MG63 (cell line): Measurements from ENCODE around the gene P3R3URF. TPM values are rescaled to one million over a fixed set of nuclear protein-coding genes. Genes with fewer than 3 reads are reported as not detected.

Source experiments
- DNase-seq: peaks from one replicate; pipeline ENCODE4 v3.0.0-alpha.2; 2020
- H3K27me3 ChIP-seq: fragments of 250-450 bp; sonication (Bioruptor Pico); 2 replicates; pipeline ENCODE4 v1.5.1; 2020; ENCODE audit warnings: mild to moderate bottlenecking, moderate library complexity
- H3K36me3 ChIP-seq: fragments of 250-450 bp; sonication (Bioruptor Pico); 2 replicates; pipeline ENCODE4 v1.5.1; 2020; ENCODE audit warnings: mild to moderate bottlenecking, moderate library complexity
- H3K4me3 ChIP-seq: fragments of 250-450 bp; sonication (Bioruptor Pico); 2 replicates; pipeline ENCODE4 v1.5.1; 2020; ENCODE audit warnings: mild to moderate bottlenecking, moderate library complexity
- H3K9me3 ChIP-seq: fragments of 250-450 bp; sonication (Bioruptor Pico); 2 replicates; pipeline ENCODE4 v1.5.1; 2020; ENCODE audit warnings: mild to moderate bottlenecking, moderate library complexity
- total RNA-seq: library from RNA; depleted of rRNA; stranded (reverse); fragments of >200 nt; shearing (Covaris generic); gene quantifications from 2 replicates; pipeline ENCODE4 v1.2.3, GENCODE V29; 2014; ENCODE audit warnings: low replicate concordance

Gene P3R3URF
- total RNA-seq, 1 experiment from 2014 or later = not detected

DNA sequence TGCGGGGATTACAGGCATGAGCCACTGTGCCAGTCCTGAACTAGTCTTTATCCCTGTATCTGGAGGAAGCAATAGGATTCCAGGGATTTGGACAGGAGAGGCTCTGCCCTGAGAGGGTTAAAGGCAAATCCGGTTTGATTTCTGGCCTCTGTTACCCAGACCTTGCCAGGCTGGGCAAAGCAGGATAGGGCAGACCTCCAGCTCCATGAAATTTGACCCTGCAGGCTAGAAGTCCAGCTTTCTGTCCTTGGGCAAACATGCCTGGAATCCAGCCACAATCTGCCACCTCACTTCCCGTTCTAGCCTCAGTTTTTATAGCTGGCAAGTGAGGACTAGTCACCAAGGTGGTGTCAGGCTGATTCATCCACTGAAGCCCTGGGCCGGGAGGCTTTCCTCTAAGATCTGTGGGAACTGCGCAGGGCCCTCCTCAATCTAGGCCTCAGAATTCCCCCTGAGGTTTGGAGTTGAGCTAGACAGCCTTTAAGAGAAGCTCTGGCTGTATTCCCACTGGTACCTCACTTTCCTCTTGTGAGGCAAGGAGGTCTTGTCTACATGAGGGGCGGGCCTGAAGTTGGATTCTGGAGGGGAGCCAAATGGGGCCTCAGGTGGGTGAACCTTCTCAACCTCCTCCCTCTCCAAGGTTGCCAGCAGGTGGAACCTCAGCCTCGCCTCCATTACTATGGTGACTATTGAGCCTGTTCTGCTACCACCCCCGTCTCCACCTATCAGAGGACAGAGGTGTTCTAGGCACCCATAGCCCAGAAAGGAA is 7.0 kb upstream of the P3R3URF start:
- Histone ChIP-seq H3K36me3 (peaks cover 4% of the 10 kb centered on the region; the same call in 1 of the 2 replicates), H3K9me3 (no peaks in the 10 kb centered on the region), H3K27me3 (no peaks in the 10 kb centered on the region), H3K4me3 (no peak overlapping the region)
- peak; percentile 99 for DNase-seq

GRCh38 chr1:46181343-46182260 is 5.3 kb upstream of the P3R3URF start:
- no peaks in the 10 kb centered on the region for H3K36me3 ChIP-seq
- H3K27me3 ChIP-seq = no peaks in the 10 kb centered on the region
- DNase-seq = no peak
- no peak overlapping the region for H3K4me3 ChIP-seq
- no peaks in the 10 kb centered on the region for H3K9me3 ChIP-seq

- no peaks in the 10 kb centered on the region for H3K9me3 ChIP-seq
- H3K4me3 ChIP-seq = no peak overlapping the region
- no peak for DNase-seq
- no peaks in the 10 kb centered on the region for H3K36me3 ChIP-seq
- no peaks in the 10 kb centered on the region for H3K27me3 ChIP-seq
These were observed 3.9 kb upstream of the P3R3URF start for GRCh38 chr1:46180082-46180616.

GRCh38 chr1:46179138-46180081 is 3.1 kb upstream of the P3R3URF start:
- peak; percentile 69 for DNase-seq
- H3K4me3 ChIP-seq = no peak overlapping the region
- no peaks in the 10 kb centered on the region for H3K36me3 ChIP-seq
- no peaks in the 10 kb centered on the region for H3K27me3 ChIP-seq
- no peaks in the 10 kb centered on the region for H3K9me3 ChIP-seq

GRCh38 chr1:46175243-46175642 is 1.0 kb downstream of the P3R3URF start:
- no peaks in the 10 kb centered on the region for H3K9me3 ChIP-seq
- H3K27me3 ChIP-seq = no peaks in the 10 kb centered on the region
- no peak overlapping the region for H3K4me3 ChIP-seq
- DNase-seq = no peak
- H3K36me3 ChIP-seq = no peaks in the 10 kb centered on the region

DNA sequence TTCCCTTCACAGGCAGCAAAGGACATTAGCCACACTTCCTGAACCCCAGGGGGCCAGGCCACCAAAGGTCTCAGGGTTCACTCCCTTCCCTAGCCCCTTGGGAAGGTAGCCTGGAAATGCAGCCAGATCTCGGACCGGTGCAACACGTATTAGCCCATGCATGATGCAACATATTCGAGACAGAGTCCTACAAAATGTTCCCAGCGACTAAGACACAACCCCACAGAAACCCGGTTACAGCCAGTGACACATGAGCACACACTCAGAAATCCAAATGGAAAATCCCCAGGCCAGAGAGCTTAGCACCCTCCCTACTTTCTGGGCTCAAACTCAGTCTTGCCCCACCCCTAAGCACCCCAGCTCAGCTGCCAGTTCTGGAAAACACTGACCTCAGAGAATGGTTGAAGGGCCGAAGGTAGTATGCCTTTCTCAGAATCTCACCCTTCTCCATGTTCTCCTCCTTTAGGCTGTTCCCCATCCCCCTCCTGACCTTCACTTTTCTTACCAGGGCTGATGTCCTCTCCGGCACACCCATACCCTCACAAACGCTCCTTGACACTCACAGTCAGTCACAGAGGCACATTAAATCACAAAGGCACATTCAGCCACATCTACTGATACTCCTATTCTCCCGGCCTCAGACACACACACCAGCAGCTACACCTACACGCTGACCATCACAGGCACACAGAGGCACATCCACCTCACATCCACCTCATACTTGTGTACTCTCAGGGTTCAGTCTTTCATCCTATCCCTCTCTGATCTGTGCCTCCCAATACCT is 1.6 kb downstream of the P3R3URF start, which contains the start of gene TSPAN1:
TSPAN1 (plus strand) TSS at position 640 of the 784 bp plus-strand sequence. CDS start 6,021 bp downstream, outside the sequence.
- H3K4me3 ChIP-seq = no peak within 1 kb of the TSS
- no peak for DNase-seq
- no peaks in the 10 kb centered on the region for H3K36me3 ChIP-seq
- no peaks in the 10 kb centered on the region for H3K27me3 ChIP-seq
- no peaks in the 10 kb centered on the region for H3K9me3 ChIP-seq

DNA sequence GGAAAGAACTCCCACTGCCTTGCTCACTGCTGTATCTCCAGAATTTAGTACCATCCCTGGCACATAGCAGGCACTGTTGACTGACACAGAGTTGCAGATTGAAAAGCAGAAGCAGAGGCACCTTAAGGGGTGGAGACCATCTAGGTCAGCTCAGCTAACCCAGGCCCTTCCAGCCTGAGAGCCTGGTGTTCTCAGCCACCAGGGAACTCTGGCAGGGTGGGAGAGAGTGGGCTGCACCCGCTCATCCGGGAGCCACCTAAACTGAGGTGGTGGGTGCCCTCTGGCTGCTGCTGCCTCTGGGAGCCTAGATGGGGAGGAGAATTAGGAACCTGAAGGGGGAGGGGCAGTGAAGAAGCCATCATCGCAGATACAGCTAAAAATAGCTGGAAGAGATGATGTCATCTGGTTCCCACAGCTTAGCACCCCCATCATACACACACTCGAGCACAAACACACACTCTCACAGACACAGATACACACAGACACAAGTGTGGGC is 2.9 kb downstream of the P3R3URF start:
- H3K36me3 ChIP-seq = no peaks in the 10 kb centered on the region
- no peaks in the 10 kb centered on the region for H3K9me3 ChIP-seq
- H3K27me3 ChIP-seq = no peaks in the 10 kb centered on the region
- DNase-seq = no peak
- no peak overlapping the region for H3K4me3 ChIP-seq

GRCh38 chr1:46172321-46172720 is 4.0 kb downstream of the P3R3URF start:
- Histone ChIP-seq H3K27me3 (no peaks in the 10 kb centered on the region), H3K9me3 (no peaks in the 10 kb centered on the region), H3K4me3 (no peak overlapping the region), H3K36me3 (no peaks in the 10 kb centered on the region)
- DNase-seq = no peak

- Histone ChIP-seq H3K9me3 (no peaks in the 10 kb centered on the region), H3K27me3 (no peaks in the 10 kb centered on the region), H3K36me3 (no peaks in the 10 kb centered on the region), H3K4me3 (no peak overlapping the region)
- no peak for DNase-seq
These were observed 4.4 kb downstream of the P3R3URF start for GRCh38 chr1:46171871-46172270.

- H3K27me3 ChIP-seq = no peaks in the 10 kb centered on the region; the same call in 1 of the 2 replicates
- H3K9me3 ChIP-seq = no peaks in the 10 kb centered on the region
- no peaks in the 10 kb centered on the region for H3K36me3 ChIP-seq
- H3K4me3 ChIP-seq = no peak overlapping the region
- DNase-seq = no peak
These were observed 4.9 kb downstream of the P3R3URF start for GRCh38 chr1:46171351-46171750.

DNA sequence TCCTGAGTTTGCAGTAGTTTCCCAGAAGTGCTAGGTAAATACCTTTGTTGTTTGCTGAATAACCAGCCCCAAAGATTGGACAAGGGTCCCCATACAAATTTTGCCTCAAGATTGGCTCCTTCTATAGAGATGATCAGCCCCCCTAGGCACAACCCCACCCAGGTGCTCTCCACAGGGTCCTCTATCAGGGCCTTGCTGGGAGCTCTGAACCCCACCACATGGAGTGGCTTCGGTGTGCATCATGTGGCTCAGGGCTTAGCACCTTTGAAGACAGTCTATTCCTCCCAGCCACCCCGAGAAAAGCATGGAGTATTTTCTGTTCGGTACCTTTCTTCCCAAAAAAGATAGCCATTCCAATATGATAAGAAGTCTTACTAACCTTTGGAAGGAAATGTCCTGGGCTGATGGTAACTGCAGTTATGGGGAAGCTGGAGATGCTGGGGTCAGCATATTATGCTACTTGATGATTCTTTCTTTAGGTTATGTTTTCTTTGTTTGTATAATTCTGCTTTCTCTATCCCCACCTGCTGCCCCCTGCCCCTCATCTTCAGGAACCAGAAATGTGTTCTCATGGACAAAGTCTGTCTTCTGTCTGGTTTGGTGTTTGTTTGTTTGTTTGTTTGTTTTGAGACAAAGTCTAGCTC is 6.4 kb downstream of the P3R3URF start:
- Histone ChIP-seq H3K4me3 (no peak overlapping the region), H3K9me3 (no peaks in the 10 kb centered on the region), H3K36me3 (no peaks in the 10 kb centered on the region), H3K27me3 (no peaks in the 10 kb centered on the region; the same call in 1 of the 2 replicates)
- no peak for DNase-seq

DNA sequence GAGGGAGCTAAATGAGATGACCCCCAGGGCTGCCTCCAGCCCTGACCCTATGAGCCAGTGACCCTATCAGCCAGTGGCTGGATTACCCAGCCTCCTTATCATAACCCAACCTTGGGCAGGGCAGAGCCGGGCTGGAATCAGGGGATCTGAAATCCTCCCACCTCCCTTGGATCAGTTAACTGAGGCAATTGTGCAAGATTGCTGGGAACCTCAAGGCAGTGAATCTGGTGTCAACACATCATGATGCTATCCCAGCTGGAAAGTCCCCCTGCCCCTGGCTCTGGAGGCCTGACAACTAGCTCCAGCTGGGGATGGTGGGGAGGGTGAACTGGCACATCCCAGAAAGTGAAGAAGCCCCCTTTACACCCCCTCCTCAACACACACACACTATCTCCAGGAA is 7.8 kb downstream of the P3R3URF start:
- Histone ChIP-seq H3K4me3 (no peak overlapping the region), H3K27me3 (no peaks in the 10 kb centered on the region; the same call in 1 of the 2 replicates), H3K36me3 (no peaks in the 10 kb centered on the region), H3K9me3 (no peaks in the 10 kb centered on the region)
- no peak for DNase-seq

DNA sequence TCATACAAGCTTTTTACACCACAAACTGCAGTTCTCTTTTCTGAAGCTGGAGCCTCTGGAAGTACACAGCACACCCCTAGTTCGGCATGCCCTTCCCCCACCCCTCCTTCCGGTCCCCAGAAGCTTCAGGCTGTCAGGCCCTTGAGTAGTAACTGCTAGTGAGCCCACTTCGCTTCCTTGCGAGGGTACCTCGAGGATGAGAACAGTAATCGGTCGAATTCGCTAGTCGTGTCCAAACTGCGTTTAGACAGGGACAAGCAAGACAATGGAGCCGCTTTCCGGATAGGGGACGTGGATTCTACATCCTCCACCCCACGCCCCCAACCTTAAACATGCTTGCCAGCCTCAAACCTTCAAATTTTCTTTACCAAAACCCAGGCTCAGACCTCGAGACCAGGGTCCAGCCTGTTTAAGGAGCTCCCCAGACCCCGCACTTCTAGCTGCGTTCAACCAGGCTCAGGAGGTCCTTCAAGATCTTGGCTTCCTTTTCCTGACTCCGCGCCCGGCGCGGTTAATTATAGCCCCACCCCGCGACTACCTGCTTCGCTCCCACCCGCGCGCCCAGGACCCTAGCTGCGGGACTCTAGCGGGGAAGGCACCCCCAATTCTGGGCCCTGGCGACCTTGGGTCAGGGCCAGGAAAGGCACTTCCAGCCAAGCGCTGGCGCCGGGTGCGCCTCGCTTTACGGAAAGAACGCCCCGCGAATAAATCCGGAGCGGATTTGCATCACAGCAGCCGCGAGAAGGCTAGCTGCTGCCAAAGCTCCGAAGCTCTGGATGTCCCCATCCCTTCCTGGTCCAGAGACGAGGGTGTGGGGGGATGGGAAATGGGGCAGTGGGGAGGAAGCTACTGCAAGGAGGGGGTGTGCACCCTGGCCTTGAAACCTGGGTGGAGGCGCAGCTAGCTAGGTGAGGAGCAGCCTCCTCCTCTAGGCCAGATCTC is 9.5 kb downstream of the P3R3URF start:
- no peaks in the 10 kb centered on the region for H3K36me3 ChIP-seq
- no peaks in the 10 kb centered on the region; the same call in 1 of the 2 replicates for H3K27me3 ChIP-seq
- no peaks in the 10 kb centered on the region for H3K9me3 ChIP-seq
- no peak for DNase-seq
- peak overlapping the region; percentile 28 for H3K4me3 ChIP-seq

DNA sequence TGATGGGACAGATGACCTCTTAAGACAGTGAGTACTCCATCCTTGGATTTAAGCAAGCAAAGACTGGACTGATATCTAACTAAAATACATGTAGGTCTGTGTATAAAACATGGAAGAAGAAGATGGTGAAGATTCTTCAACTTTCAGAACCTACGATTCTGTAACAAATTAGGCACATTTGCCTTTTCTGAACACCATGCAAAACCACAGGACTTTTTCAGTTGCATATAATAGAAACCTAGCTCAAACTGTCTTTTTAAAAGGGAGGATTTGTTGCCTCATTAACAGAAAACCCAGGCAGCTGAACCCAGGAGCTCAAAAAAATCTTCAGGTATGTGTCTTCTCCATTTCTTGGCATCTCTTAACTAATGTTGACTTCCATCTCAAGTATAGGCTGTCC is 16.1 kb downstream of the P3R3URF start:
- Histone ChIP-seq H3K36me3 (no peaks in the 10 kb centered on the region), H3K4me3 (no peak overlapping the region), H3K9me3 (no peaks in the 10 kb centered on the region), H3K27me3 (no peaks in the 10 kb centered on the region)
- DNase-seq = no peak
